ENCODE results near the gene ZNF582.

GRCh38 chr19:56423276-56423984, 30.1 kb upstream of the ZNF582 start:
- TF ChIP-seq CTCF (IDR thresholded peaks at IDR 0.05) (no peak), EZH2 (IDR thresholded peaks at IDR 0.05; ENCODE audit: borderline replicate concordance, insufficient read depth, low read depth, low read length, poor library complexity, severe bottlenecking) (no peak)

All from B cell (primary cell).